Measurements from ENCODE around the gene AGPAT3.
"Not testable (repeated sequence)": the region's sequence is repeated elsewhere in the genome, so short reads cannot be mapped to it uniquely, and the experiment has no call there.

Gene AGPAT3

DNA sequence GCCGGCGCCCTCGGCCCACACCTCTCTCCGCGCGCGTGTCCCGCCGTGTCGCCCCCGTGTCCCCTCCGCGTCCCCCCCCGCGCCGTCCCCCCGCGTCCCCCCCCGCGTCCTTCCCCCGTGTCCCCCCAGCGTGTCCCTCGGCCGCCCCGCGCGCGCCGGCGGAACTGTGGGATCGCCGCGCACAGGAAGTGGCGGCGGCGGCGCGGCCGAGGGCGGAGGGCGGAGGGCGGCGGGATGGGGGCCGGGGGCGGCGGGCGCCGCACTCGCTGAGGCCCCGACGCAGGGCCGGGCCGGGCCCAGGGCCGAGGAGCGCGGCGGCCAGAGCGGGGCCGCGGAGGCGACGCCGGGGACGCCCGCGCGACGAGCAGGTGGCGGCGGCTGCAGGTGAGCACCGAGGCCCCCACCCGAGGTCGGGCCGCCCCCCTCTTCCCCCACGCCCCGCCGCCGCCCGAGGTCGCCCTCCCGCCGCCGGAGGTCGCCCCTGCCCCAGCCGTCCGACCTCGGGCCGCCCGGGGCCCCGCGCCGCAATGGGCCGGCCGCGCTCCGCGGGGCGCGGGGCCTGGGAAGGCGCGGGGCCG, at the start of gene AGPAT3:
Gene AGPAT3, plus strand, starts transcription at position 262 of the 578 bp plus-strand sequence. CDS start 94,459 bp downstream, outside the sequence.
- DNase-seq (ENCODE audit: low read depth, low spot score) = no peak

DNA sequence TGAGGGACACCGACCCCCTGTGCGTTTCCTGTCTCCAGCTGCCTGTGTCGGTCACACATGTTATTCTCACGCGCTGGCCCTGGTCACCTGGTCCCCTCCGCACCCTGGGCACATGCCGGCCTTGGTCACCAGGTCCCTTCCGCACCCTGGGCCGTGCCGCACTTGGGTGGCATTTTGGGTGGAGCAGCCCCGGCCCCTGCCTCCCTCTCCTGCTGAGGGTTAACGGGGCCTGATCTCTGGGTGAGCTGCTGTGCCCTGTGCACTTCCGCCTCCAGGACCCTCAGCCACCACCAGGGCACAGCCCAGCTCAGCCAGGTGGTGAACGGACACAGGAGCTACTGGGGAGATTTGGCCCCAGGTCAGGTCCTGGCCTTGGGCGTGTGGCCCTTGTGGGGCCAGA, 49.0 kb upstream of the AGPAT3 start:
- DNase-seq (ENCODE audit: low read depth, low spot score) = no peak

DNA sequence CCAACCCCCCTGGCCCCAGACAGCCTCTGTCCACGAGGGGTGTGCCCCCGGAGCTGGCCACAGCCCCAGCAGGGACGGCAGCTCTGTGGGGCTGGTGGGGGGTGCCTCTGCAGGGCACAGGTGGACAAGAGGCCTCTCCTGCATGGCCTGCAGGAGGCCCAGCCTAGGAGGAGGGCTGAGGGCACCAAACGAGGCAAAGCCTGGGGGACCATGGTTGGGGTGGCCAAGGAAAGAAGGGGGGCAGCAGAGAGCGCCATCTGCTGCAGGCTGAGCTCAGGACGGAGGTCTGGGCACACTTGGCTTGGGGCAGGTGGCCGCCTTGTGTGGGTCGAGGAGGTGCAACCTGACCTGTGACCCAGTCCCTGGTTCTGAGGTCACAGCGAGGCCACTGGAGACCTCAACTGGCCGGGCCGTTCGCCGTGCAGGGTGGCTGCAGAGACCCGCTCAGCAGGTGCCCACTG, 48.4 kb upstream of the AGPAT3 start:
- DNase-seq (ENCODE audit: low read depth, low spot score) = no peak

GRCh38 chr21:43817157-43818086, 47.6 kb upstream of the AGPAT3 start:
- DNase-seq (ENCODE audit: low read depth, low spot score) = no peak

DNA sequence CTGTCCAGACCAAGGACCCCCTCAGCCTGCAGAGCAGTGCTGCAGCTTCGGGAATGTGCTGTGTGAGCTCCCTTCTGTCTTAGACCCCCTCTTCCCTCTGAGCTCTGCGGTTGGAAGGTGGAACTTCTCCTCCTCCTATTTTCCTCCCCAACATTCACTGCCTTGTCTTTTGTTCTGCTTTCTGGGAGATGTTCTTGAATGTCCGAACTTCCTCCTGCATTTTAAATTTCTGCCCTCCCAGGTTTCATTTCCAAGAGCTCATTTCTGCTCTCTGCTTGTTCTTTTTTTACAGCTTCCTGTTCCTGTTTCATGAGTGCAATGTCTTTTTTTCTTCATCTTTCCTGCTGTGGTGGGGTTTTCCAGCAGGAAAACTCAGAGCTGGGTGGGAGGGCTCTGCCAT, 46.3 kb upstream of the AGPAT3 start:
- DNase-seq (ENCODE audit: low read depth, low spot score) = no peak

GRCh38 chr21:43819511-43820405, 45.3 kb upstream of the AGPAT3 start:
- DNase-seq (ENCODE audit: low read depth, low spot score) = no peak

- no peak for DNase-seq (ENCODE audit: low read depth, low spot score)
Observed at GRCh38 chr21:43820466-43820865, 44.6 kb upstream of the AGPAT3 start.

- DNase-seq (ENCODE audit: low read depth, low spot score) = not testable (repeated sequence)
Observed at GRCh38 chr21:43822166-43822565, 42.9 kb upstream of the AGPAT3 start.

- not testable (repeated sequence) for DNase-seq (ENCODE audit: low read depth, low spot score)
Observed at GRCh38 chr21:43822741-43823140, 42.3 kb upstream of the AGPAT3 start.

GRCh38 chr21:43824333-43825241, 40.4 kb upstream of the AGPAT3 start:
- no peak for DNase-seq (ENCODE audit: low read depth, low spot score)

DNA sequence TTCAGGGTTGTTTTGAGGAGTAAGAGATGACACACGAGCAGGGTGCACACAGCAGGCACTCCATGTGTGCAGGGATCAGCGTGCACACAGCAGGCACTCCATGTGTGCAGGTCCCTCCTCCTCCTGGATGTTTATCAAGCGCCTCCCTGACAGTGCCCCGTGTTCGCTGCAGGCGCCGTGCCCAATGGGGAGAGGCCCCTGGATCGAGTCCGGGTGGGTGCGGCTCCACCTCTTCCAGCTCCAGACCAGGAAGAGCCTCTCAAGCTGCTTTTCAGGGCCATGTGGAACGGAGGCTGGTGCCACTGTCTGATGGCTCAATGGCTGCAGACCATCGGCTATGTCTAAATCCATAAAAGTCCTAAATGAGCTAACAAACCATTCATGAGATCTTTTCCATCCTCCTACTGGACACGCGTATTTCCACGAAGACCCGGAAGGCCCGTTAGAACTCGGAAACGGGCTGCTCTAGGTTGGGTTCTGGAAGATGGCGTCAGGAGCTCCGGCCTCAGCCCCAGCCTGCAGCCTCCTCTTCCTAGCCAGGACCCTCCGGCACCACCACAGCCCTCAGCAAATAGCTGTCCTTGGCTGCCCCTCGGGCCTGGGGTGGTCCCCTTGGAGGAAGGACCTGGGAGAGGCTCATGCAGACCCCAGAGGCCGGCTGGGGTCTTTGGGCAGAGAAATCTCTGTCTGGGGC, 39.6 kb upstream of the AGPAT3 start:
- DNase-seq (ENCODE audit: low read depth, low spot score) = no peak

- no peak for DNase-seq (ENCODE audit: low read depth, low spot score)
Observed at GRCh38 chr21:43825936-43826622, 38.9 kb upstream of the AGPAT3 start.

GRCh38 chr21:43826623-43826974, 38.4 kb upstream of the AGPAT3 start:
- DNase-seq (ENCODE audit: low read depth, low spot score) = no peak

GRCh38 chr21:43827015-43827611, 37.9 kb upstream of the AGPAT3 start:
- DNase-seq (ENCODE audit: low read depth, low spot score) = no peak

DNA sequence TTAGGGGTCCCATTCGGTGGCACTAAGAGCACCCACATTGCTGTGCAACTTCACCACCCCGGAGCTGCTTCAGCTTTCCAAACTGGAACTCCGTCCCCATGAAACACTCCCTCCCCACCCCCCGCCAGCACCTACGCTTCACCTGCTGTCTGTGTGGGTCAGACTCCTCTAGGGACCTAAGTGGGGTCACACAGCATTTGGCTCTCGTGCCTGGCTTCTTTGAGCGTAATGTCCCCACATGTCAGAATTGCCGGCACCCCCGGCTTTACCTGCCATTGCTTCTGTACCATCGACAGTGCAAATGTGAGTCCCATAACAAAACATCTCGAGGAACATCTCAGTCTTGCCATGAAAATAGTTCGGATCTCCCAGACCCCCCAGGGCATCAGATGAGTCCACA, 35.9 kb upstream of the AGPAT3 start:
- no peak for DNase-seq (ENCODE audit: low read depth, low spot score)

DNA sequence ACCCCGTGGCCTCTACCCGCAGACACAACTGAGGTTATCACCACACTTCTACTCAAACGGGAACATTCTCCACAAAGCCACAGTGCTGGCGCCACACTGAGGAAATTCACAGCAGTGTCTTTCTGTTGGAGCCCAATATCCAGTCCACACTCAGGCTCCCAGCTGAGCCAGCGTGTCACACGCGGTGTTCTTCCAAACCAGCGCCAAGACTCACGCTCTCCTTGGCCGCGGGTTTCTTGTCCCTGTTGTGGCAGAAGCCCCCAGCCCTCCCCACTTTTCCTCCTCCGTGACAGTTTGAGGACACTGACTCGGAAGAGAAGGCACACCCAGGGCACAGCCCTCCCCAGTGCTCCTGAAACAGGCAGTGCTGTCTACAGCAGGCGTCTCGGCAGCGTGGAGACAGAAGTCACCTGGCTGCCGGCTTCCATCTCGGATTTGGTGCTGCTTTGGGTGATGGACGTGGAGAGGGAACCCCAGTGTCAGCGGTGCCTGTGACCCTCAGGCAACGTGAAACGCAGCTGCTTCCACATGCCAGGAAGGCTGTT, 35.4 kb upstream of the AGPAT3 start:
- DNase-seq (ENCODE audit: low read depth, low spot score) = no peak

GRCh38 chr21:43832158-43832550, 32.9 kb upstream of the AGPAT3 start:
- DNase-seq (ENCODE audit: low read depth, low spot score) = no peak

DNA sequence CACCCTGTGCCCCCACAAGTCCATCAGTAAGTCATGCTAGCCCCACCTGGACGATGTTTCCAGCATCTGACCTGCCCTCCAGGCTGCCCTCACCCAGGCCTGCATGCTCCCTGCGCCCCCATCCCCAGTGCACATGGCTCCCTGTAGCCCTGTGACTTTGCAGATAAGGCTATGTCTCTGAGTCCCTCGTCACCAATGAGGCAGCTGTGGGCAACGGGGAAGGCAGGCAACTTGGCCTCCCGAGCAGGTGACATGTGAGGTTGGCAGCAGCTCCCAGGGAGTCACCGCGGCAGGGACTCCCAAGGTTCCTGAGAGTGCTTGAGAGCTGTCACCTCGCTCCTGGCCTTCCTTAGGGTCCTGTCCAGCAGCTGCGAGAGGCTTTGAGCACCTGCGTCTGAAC, 32.4 kb upstream of the AGPAT3 start:
- no peak for DNase-seq (ENCODE audit: low read depth, low spot score)

All from activated CD4-positive, CD25-positive, alpha-beta regulatory T cell treated with anti-CD3 and anti-CD28 coated beads, Interleukin-2, amount 50 U/mL, for 16 hours (primary cell).